Cerebellar cortex (tissue), 1 donor: ENCODE results near the gene TRMT2A.
"Not testable (repeated sequence)": the region's sequence is repeated elsewhere in the genome, so short reads cannot be mapped to it uniquely, and the experiment has no call there.

Source experiments
- DNase-seq: peaks from one replicate; pipeline ENCODE4 v3.0.0-alpha.2; 2015; ENCODE audit warnings: low spot score

TRMT2A gene, protein sequence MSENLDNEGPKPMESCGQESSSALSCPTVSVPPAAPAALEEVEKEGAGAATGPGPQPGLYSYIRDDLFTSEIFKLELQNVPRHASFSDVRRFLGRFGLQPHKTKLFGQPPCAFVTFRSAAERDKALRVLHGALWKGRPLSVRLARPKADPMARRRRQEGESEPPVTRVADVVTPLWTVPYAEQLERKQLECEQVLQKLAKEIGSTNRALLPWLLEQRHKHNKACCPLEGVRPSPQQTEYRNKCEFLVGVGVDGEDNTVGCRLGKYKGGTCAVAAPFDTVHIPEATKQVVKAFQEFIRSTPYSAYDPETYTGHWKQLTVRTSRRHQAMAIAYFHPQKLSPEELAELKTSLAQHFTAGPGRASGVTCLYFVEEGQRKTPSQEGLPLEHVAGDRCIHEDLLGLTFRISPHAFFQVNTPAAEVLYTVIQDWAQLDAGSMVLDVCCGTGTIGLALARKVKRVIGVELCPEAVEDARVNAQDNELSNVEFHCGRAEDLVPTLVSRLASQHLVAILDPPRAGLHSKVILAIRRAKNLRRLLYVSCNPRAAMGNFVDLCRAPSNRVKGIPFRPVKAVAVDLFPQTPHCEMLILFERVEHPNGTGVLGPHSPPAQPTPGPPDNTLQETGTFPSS

GRCh38 chr22:20116951-20117632 lies at the start of gene TRMT2A:
Gene TRMT2A, minus strand, starts transcription at chr22:20117226. Its CDS starts 320 bp downstream, at chr22:20116906.
- peak; percentile 97 for DNase-seq

GRCh38 chr22:20166703-20167102 lies 49.7 kb upstream of the TRMT2A start:
- no peak for DNase-seq

GRCh38 chr22:20165913-20166312 lies 48.9 kb upstream of the TRMT2A start:
- DNase-seq: no peak

- no peak for DNase-seq
Measured at GRCh38 chr22:20165421-20165820, 48.4 kb upstream of the TRMT2A start.

DNA sequence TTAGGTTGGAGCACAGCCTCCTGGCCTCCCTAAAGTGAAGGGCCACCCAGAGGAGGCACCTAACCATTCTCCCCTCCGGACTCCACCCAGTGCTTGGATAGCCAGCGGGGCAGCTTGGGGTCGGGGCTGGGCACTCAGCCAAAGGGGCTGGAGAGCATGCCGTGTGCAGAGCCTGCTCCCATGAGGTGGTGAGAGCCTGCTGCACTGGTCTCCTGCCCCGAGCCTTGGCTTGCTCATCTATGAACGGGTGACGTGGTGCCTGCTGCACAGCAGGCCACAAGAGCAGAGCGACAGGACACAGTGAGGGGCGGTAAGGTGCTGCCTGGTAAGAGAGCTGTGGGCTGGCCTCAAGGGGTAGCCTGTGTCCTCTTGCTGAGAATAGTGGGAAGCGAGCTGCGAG lies 47.8 kb upstream of the TRMT2A start:
- no peak for DNase-seq

GRCh38 chr22:20160041-20160440 lies 43.0 kb upstream of the TRMT2A start:
- DNase-seq: no peak

DNA sequence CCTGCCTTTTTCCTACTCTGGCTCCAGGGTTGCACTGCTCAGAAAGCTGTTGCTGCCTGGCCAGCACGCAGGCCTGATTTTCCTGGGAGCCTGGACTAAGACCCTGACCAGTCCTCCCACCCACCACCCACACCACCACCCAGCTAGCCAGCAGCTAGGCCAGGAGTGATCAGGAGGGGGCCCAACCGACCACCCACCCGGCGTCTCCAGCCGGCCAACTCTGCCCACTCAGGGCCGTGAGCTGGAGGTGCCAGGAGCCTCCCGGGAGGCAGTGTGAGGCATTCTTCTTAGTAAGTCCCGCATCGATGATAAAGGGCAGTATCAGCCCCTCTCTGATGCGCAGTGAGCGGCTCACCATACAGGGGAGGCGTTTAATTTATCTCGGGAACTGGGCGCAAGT lies 42.5 kb upstream of the TRMT2A start:
- DNase-seq: not testable (repeated sequence)

- no peak for DNase-seq
Measured at GRCh38 chr22:20159076-20159475, 42.0 kb upstream of the TRMT2A start.

- no peak for DNase-seq
Measured at GRCh38 chr22:20158391-20159036, 41.5 kb upstream of the TRMT2A start.

DNA sequence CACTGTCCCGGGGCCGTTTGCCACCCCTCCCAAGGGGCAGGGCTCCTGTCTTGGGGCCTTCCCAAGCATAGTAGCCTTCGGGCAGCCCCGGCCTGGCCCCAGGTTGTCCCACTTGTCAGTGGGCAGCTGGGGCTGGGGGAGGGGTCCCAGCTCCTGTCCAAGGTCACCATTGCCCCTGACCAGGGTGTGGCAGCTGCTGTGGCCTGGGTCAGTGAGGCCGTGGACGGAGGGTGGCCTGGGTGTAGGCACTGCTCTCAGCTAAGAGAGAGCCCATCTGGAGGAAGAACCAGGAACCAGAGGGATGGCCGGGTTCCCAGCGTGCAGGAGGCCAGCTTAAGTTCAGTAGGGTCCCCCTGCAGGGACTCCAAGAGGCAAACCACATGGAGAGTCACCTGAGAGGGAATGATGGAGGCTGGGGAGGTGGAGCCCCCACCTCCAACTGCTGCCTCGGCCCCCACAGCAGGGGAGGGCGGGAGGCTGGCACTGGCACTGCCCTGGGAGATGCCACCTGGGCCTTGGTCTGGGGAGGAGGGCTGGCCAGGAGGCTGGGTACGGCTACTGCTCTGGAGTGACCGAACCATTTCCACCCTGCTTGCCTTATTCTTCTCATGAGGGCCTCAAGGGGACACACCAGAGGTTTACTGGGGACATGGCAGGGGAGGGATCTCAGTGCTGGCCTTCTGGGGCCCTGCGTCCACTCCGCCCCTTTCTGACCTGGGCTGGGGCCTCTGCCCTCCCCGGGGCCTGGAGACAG lies 40.6 kb upstream of the TRMT2A start:
- no peak for DNase-seq

DNA sequence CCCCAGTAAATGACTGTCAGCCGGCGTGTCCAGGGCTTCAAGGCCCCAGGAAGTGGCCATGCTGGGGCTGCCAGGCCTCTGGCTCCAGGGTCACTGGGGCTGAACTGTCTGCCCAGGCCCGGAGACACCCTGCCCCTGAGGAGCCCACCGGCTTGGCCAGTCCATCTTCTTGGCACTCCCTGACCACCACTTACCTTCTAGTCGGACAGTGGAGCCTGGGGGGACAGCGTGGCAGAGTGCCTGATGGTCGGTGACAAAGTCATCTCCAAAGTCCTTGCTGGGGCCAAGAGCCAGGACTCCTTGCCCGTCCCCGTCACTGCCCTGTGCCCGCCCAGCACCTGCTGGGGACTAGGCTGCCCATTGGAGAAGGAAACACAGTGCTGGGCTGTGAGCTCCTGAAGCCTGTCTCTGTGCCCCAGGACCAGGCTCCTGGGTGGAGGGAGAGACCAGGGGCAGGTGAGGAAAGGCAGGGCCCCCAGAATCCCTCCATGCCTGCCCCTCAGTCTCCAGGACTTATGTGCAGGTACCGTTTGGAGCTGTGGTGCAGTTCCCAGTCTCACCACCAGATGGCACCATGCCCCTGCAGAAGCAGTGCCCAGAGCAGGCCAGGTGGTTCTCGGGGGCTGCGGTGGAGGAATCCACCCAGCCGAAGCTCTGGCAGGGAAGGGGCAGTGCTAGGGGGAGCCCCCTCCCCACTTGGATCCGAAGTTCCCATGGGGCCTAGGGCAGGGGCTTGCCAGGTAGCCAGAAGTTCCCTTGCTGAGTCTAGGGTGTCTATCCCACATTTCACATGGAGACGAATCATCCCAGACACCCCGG lies 39.8 kb upstream of the TRMT2A start:
- peak; percentile 91 for DNase-seq

GRCh38 chr22:20156042-20156389 lies 39.0 kb upstream of the TRMT2A start:
- no peak for DNase-seq

DNA sequence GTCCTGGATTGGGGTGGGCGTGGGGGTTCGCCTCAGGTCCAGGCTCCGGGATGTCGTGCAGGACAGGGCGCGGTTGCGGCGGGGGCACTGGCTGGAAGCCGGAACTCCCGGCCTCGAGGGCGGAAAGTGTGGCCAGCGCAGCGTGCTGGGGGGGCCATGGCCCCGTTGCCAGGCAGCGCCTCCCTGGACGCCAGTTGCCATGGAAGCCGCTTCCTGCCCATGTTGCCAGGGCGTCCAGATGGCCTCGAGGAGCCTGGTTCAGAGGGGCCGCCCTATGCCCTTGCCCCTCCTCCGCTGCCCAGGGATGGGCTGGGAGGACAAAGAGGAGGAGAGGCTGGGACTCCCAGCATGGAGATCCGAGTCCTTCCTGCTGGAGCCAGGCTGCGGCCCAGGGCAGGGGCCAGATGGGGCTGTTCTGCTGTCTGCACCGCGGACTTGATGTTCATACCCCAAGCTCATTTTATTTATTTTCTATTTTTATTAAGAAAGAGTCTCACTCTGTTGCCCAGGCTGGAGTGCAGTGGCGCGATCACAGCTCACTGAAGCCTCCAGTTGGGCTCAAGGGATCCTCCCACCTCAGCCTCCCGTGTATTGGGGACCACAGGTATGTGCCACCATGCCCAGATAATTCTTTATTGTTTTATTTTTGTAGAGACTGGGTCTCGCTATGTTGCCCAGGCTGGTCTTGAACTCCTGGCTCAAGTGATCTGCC lies 38.5 kb upstream of the TRMT2A start:
- DNase-seq: peak; percentile 83

- DNase-seq: no peak
Measured at GRCh38 chr22:20154602-20155187, 37.7 kb upstream of the TRMT2A start.

DNA sequence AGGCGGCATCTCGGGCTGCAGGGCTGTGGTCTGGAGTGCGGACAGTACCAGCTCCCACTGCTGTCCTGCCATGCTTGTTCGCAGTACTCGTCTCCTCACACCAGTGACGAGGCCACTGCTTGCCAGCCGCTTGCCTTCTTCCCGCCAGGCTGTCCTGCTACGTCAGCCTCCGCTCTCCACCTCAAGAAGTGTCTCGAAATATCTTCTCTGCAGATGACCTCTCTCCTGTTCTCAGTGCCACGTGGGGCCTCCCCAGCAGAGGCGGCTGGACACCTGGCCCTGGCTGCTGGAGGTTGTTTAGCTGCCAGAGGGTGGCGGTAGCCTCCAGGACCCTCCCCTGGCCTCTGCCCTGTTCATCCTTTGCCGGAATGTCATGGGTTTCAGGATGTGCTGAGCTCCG lies 36.9 kb upstream of the TRMT2A start:
- DNase-seq: peak; percentile 45

- no peak for DNase-seq
Measured at GRCh38 chr22:20152464-20152890, 35.5 kb upstream of the TRMT2A start.

GRCh38 chr22:20151276-20151588 lies 34.2 kb upstream of the TRMT2A start:
- DNase-seq: no peak

GRCh38 chr22:20150381-20151275 lies 33.6 kb upstream of the TRMT2A start, which contains the start of gene CCDC188:
Gene CCDC188, minus strand, starts transcription at chr22:20151055. Its CDS starts 69 bp downstream, at chr22:20150986.
- no peak for DNase-seq
